HepG2 (cell line): ENCODE results near the gene GDAP1L1. TPM values are rescaled to one million over a fixed set of nuclear protein-coding genes. Genes with fewer than 3 reads are reported as not detected.

Source experiments
- BRD4 ChIP-seq: sonication (generic); formaldehyde crosslinking; IDR thresholded peaks from 2 replicates; pipeline ENCODE4 v1.4.0; 2020; ENCODE audit warnings: missing genetic modification reagents
- EHMT2 ChIP-seq: fragments of 200-600 bp; sonication (generic); IDR thresholded peaks from 2 replicates; pipeline ENCODE4 v1.7.0; 2017; ENCODE audit warnings: antibody characterized with exemption, low read depth, low read length, borderline replicate concordance
- MYPOP ChIP-seq: sonication (generic); formaldehyde crosslinking; IDR thresholded peaks from 2 replicates; pipeline ENCODE4 v1.8.1; 2023; ENCODE audit warnings: mild to moderate bottlenecking, moderate library complexity, missing genetic modification reagents
- POLR2AphosphoS2 ChIP-seq: IDR thresholded peaks from 2 replicates; pipeline ENCODE4 v1.6.1; 2011; ENCODE audit warnings: low read depth, low read length, improper control_type of control experiment
- PRPF4 ChIP-seq: fragments of 200-400 bp; formaldehyde crosslinking; IDR thresholded peaks from 2 replicates; pipeline ENCODE4 v1.6.1; 2016; ENCODE audit warnings: low read length, low read depth; ENCODE audit not compliant: poor library complexity, severe bottlenecking
- ZBTB43 ChIP-seq: sonication (generic); formaldehyde crosslinking; conservative IDR thresholded peaks from 2 replicates; pipeline ENCODE4 v1.4.0; 2020; ENCODE audit warnings: missing genetic modification reagents
- ZFP1 ChIP-seq: IDR thresholded peaks from 2 replicates; pipeline ENCODE4 v1.6.1; 2016
- ZMYM3 ChIP-seq: sonication (generic); formaldehyde crosslinking; IDR thresholded peaks from 2 replicates; pipeline ENCODE4 v1.5.1; 2020; ENCODE audit warnings: mild to moderate bottlenecking, missing genetic modification reagents
- ZNF354B ChIP-seq: sonication (generic); formaldehyde crosslinking; IDR thresholded peaks from 2 replicates; pipeline ENCODE4 v1.8.0; 2022; ENCODE audit warnings: mild to moderate bottlenecking, missing genetic modification reagents
- polyA plus RNA-seq, 8 experiments: library from polyadenylated mRNA; depleted of rRNA in 3 of 8; stranded (reverse) in 7 of 8; unstranded in 1 of 8; fragments of >200 nt; fragmentation: Illumina TruSeq in 4 of 8; extraction: Trizol in 4 of 8; gene quantifications; 2 replicates each; pipeline versions ENCODE4 v1.2.1 to v1.2.3, GENCODE V29; 2011 to 2016; ENCODE audit warnings: low read depth in 4 of 8, missing spikeins in 1 of 8, mixed read lengths in 1 of 8; ENCODE audit not compliant: insufficient read depth in 1 of 8
- total RNA-seq, 5 experiments: library from RNA; depleted of rRNA; stranded (reverse); fragments of >200 nt; fragmentation: Illumina TruSeq; extraction: Trizol; gene quantifications; 2 replicates each; pipeline ENCODE4 v1.2.3, GENCODE V29; 2016; ENCODE audit warnings: low read depth in 1 of 5
- TF ChIP-seq, protein P1 (sequence below): fragments of 450-650 bp; IDR thresholded peaks from 2 replicates; pipeline ENCODE4 v1.6.1; 2017; ENCODE audit warnings: mild to moderate bottlenecking
- TF ChIP-seq, protein P2 (sequence below): sonication (generic); formaldehyde crosslinking; IDR thresholded peaks from 2 replicates; pipeline ENCODE4 v1.5.0; 2020; ENCODE audit warnings: mild to moderate bottlenecking, low read depth, missing genetic modification reagents, borderline replicate concordance
- TF ChIP-seq, protein P3 (sequence below): sonication (generic); formaldehyde crosslinking; IDR thresholded peaks from 2 replicates; pipeline ENCODE4 v1.4.0; 2020; ENCODE audit warnings: missing genetic modification reagents
- TF ChIP-seq, protein P4 (sequence below): sonication (generic); formaldehyde crosslinking; IDR thresholded peaks from 2 replicates; pipeline ENCODE4 v1.4.0; 2020; ENCODE audit warnings: missing genetic modification reagents, borderline replicate concordance

GDAP1L1 gene
- total and polyA plus RNA-seq, 2 of the 13 experiments (the other 11 are each of a cell fraction or from before 2014, with no cell fraction given) = 0.04 TPM; not detected in 1

- TF ChIP-seq, protein P1, sequence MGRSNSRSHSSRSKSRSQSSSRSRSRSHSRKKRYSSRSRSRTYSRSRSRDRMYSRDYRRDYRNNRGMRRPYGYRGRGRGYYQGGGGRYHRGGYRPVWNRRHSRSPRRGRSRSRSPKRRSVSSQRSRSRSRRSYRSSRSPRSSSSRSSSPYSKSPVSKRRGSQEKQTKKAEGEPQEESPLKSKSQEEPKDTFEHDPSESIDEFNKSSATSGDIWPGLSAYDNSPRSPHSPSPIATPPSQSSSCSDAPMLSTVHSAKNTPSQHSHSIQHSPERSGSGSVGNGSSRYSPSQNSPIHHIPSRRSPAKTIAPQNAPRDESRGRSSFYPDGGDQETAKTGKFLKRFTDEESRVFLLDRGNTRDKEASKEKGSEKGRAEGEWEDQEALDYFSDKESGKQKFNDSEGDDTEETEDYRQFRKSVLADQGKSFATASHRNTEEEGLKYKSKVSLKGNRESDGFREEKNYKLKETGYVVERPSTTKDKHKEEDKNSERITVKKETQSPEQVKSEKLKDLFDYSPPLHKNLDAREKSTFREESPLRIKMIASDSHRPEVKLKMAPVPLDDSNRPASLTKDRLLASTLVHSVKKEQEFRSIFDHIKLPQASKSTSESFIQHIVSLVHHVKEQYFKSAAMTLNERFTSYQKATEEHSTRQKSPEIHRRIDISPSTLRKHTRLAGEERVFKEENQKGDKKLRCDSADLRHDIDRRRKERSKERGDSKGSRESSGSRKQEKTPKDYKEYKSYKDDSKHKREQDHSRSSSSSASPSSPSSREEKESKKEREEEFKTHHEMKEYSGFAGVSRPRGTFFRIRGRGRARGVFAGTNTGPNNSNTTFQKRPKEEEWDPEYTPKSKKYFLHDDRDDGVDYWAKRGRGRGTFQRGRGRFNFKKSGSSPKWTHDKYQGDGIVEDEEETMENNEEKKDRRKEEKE = no peak
- TF ChIP-seq POLR2AphosphoS2 (no peak), PRPF4 (no peak), ZMYM3 (CRISPR knock-in tag) (peak; percentile 5; the same call in 1 of the 2 replicates), ZBTB43 (CRISPR knock-in tag) (no peak; the same call in 1 of the 2 replicates), BRD4 (CRISPR knock-in tag) (no peak), ZFP1 (CRISPR knock-in tag) (no peak), ZNF354B (CRISPR knock-in tag) (no peak), EHMT2 (peak; percentile 88), MYPOP (CRISPR knock-in tag) (no peak; the same call in 1 of the 2 replicates)
- TF ChIP-seq, protein P2, sequence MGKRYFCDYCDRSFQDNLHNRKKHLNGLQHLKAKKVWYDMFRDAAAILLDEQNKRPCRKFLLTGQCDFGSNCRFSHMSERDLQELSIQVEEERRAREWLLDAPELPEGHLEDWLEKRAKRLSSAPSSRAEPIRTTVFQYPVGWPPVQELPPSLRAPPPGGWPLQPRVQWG = 0 out of 2 replicates have a peak, but pooled peaks have one; percentile 38
- TF ChIP-seq, protein P3, sequence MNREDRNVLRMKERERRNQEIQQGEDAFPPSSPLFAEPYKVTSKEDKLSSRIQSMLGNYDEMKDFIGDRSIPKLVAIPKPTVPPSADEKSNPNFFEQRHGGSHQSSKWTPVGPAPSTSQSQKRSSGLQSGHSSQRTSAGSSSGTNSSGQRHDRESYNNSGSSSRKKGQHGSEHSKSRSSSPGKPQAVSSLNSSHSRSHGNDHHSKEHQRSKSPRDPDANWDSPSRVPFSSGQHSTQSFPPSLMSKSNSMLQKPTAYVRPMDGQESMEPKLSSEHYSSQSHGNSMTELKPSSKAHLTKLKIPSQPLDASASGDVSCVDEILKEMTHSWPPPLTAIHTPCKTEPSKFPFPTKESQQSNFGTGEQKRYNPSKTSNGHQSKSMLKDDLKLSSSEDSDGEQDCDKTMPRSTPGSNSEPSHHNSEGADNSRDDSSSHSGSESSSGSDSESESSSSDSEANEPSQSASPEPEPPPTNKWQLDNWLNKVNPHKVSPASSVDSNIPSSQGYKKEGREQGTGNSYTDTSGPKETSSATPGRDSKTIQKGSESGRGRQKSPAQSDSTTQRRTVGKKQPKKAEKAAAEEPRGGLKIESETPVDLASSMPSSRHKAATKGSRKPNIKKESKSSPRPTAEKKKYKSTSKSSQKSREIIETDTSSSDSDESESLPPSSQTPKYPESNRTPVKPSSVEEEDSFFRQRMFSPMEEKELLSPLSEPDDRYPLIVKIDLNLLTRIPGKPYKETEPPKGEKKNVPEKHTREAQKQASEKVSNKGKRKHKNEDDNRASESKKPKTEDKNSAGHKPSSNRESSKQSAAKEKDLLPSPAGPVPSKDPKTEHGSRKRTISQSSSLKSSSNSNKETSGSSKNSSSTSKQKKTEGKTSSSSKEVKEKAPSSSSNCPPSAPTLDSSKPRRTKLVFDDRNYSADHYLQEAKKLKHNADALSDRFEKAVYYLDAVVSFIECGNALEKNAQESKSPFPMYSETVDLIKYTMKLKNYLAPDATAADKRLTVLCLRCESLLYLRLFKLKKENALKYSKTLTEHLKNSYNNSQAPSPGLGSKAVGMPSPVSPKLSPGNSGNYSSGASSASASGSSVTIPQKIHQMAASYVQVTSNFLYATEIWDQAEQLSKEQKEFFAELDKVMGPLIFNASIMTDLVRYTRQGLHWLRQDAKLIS = no peak
- TF ChIP-seq, protein P4, sequence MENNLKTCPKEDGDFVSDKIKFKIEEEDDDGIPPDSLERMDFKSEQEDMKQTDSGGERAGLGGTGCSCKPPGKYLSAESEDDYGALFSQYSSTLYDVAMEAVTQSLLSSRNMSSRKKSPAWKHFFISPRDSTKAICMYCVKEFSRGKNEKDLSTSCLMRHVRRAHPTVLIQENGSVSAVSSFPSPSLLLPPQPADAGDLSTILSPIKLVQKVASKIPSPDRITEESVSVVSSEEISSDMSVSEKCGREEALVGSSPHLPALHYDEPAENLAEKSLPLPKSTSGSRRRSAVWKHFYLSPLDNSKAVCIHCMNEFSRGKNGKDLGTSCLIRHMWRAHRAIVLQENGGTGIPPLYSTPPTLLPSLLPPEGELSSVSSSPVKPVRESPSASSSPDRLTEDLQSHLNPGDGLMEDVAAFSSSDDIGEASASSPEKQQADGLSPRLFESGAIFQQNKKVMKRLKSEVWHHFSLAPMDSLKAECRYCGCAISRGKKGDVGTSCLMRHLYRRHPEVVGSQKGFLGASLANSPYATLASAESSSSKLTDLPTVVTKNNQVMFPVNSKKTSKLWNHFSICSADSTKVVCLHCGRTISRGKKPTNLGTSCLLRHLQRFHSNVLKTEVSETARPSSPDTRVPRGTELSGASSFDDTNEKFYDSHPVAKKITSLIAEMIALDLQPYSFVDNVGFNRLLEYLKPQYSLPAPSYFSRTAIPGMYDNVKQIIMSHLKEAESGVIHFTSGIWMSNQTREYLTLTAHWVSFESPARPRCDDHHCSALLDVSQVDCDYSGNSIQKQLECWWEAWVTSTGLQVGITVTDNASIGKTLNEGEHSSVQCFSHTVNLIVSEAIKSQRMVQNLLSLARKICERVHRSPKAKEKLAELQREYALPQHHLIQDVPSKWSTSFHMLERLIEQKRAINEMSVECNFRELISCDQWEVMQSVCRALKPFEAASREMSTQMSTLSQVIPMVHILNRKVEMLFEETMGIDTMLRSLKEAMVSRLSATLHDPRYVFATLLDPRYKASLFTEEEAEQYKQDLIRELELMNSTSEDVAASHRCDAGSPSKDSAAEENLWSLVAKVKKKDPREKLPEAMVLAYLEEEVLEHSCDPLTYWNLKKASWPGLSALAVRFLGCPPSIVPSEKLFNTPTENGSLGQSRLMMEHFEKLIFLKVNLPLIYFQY = no peak
Observed at GRCh38 chr20:44248410-44248759, 1.3 kb downstream of the GDAP1L1 start (continued).
